BLaER1 (cell line): ENCODE data around the gene XAGE2.

Experiments
- H3K27ac ChIP-seq: shearing (Covaris generic); formaldehyde crosslinking; 2 replicates; pipeline ENCODE4 v1.8.1; 2022
- H3K27me3 ChIP-seq: shearing (Covaris generic); formaldehyde crosslinking; 2 replicates; pipeline ENCODE4 v1.8.1; 2022
- H3K36me3 ChIP-seq: shearing (Covaris generic); formaldehyde crosslinking; 2 replicates; pipeline ENCODE4 v1.8.1; 2022
- H3K4me1 ChIP-seq: shearing (Covaris generic); formaldehyde crosslinking; 2 replicates; pipeline ENCODE4 v1.8.1; 2022
- H3K4me2 ChIP-seq: shearing (Covaris generic); formaldehyde crosslinking; 2 replicates; pipeline ENCODE4 v1.8.1; 2022
- H3K4me3 ChIP-seq: shearing (Covaris generic); formaldehyde crosslinking; 2 replicates; pipeline ENCODE4 v1.8.1; 2022
- H3K9ac ChIP-seq: shearing (Covaris generic); formaldehyde crosslinking; 2 replicates; pipeline ENCODE4 v1.8.1; 2022
- H3K9me3 ChIP-seq: shearing (Covaris generic); formaldehyde crosslinking; 2 replicates; pipeline ENCODE4 v1.8.1; 2022
- H4K20me1 ChIP-seq: shearing (Covaris generic); formaldehyde crosslinking; 2 replicates; pipeline ENCODE4 v1.8.1; 2022
- Cebpa-rat ChIP-seq: shearing (Covaris generic); IDR thresholded peaks from 2 replicates; pipeline ENCODE4 v1.8.1; 2022

XAGE2 gene

GRCh38 chrX:52420824-52421443 lies 52.1 kb downstream of the XAGE2 start:
- Histone ChIP-seq H3K4me3 (no peak overlapping the region), H3K4me2 (no peak overlapping the region), H3K27ac (no peak overlapping the region), H3K4me1 (no peaks in the 10 kb centered on the region), H3K9me3 (no peaks in the 10 kb centered on the region), H3K36me3 (no peaks in the 10 kb centered on the region), H3K9ac (no peak overlapping the region), H4K20me1 (no peaks in the 10 kb centered on the region; the same call in 1 of the 2 replicates), H3K27me3 (peaks cover 96% of the 10 kb centered on the region)
- TF ChIP-seq Cebpa-rat: no peak

DNA sequence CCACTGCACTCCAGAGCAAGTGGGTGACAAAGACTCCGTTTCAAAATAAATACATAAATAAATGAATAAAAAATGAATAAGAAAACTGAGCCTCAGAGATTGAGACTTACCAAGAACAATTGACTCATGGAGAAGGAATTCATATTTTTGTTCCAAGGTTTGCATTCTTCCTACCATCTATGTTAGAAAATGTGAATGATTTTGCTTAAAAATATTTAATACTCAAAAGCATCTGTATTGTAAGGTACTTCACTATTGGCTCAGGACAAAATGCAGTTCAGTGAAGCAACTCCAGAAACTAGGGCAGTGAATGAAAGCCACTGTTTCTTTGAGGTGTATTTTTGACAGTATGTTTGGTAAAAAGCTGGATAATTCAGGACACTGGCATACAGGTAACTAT lies 54.1 kb downstream of the XAGE2 start:
- no peak overlapping the region for H3K27ac ChIP-seq
- no peak overlapping the region for H3K9ac ChIP-seq
- H3K4me2 ChIP-seq: no peak overlapping the region
- no peak overlapping the region for H3K4me3 ChIP-seq
- TF ChIP-seq Cebpa-rat: no peak
- H3K4me1 ChIP-seq: no peaks in the 10 kb centered on the region
- H3K27me3 ChIP-seq: peaks cover 98% of the 10 kb centered on the region
- no peaks in the 10 kb centered on the region for H3K9me3 ChIP-seq
- H4K20me1 ChIP-seq: peaks cover 6% of the 10 kb centered on the region; the same call in 1 of the 2 replicates
- H3K36me3 ChIP-seq: no peaks in the 10 kb centered on the region

- Histone ChIP-seq H4K20me1 (peaks cover 6% of the 10 kb centered on the region; the same call in 1 of the 2 replicates), H3K4me1 (no peaks in the 10 kb centered on the region), H3K27me3 (peaks cover 95% of the 10 kb centered on the region), H3K4me3 (no peak overlapping the region), H3K36me3 (no peaks in the 10 kb centered on the region), H3K9me3 (no peaks in the 10 kb centered on the region), H3K4me2 (no peak overlapping the region), H3K27ac (no peak overlapping the region), H3K9ac (no peak overlapping the region)
- TF ChIP-seq Cebpa-rat: no peak
These were observed 55.8 kb downstream of the XAGE2 start for GRCh38 chrX:52424656-52425055.
